A549 treated with AZD9567 at 1 μM for 4 hours (cell line): ENCODE data around the gene GLIPR1L2. TPM values are rescaled to one million over a fixed set of nuclear protein-coding genes. Genes with fewer than 3 reads are reported as not detected.

Experiments
- total RNA-seq: library from RNA; stranded (reverse); fragments of 200-300 nt; extraction: Qiagen RNA extraction; gene quantifications from 5 replicates; pipeline ENCODE4 v1.2.3, GENCODE V29; 2022; ENCODE audit not compliant: insufficient read depth

GLIPR1L2 gene
- 0.06 to 0.33 TPM (median 0.14 TPM) in 4 of 5 replicates, not detected in the other for total RNA-seq

GRCh38 chr12:75390899-75391538, at the start of gene GLIPR1L2:
Gene GLIPR1L2 (plus strand): TSS chr12:75391089. CDS start chr12:75391117, 28 bp downstream.

GRCh38 chr12:75480469-75480949, 89.6 kb downstream of the GLIPR1L2 start, which contains the start of gene GLIPR1:
Gene GLIPR1 (plus strand): TSS chr12:75480755. CDS start chr12:75480881, 126 bp downstream.

Other genes starting within 250 kb of the GLIPR1L2 start
- not detected in 5 replicates for gene KCNC2, start 181.2 kb upstream of the GLIPR1L2 start, total RNA-seq
- 0.90 to 1.0 TPM (median 1.00 TPM) in 4 of 5 replicates, not detected in the other for gene CAPS2, start 60.8 kb upstream of the GLIPR1L2 start, total RNA-seq
- 0.09 TPM in 1 of 5 replicates, not detected in the others for gene GLIPR1L1, start 56.4 kb upstream of the GLIPR1L2 start, total RNA-seq
- gene GLIPR1, start 89.7 kb downstream of the GLIPR1L2 start, total RNA-seq: 23.4 to 31.3 TPM (median 27.7 TPM) in 5 replicates
- 51.7 to 71.4 TPM (median 56.6 TPM) in 5 replicates for gene KRR1, start 120.5 kb downstream of the GLIPR1L2 start, total RNA-seq